ENCODE results near the gene CARMIL3. TPM values are rescaled to one million over a fixed set of nuclear protein-coding genes. Genes with fewer than 3 reads are reported as not detected.

Gene CARMIL3
- total RNA-seq, 3 donors from 2014 or later = 1.4 to 2.7 (median 1.5) TPM

DNA sequence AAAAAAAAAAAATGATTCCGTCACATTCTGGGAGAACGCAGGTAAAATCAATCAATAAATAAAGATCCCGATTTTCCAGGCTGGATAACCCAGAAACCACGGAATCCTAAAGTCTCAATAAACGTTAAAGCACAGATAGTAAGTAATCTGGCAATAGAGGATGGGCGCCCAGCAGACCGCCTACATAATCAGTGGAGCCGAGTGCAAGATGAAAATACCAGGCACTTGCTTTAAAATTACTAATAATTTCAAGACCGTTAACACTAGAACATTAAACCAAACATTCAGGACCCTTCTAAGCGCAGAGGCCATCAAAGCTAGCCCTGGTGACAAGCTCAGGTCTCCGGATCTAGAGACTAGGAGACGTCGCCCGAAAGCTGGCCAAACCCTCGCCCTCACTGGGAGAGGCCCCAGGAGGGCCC lies 61.6 kb downstream of the CARMIL3 start:
- intact Hi-C loops (cut with DNase I, micrococcal nuclease) = no loop called here
- TF ChIP-seq, protein P1, sequence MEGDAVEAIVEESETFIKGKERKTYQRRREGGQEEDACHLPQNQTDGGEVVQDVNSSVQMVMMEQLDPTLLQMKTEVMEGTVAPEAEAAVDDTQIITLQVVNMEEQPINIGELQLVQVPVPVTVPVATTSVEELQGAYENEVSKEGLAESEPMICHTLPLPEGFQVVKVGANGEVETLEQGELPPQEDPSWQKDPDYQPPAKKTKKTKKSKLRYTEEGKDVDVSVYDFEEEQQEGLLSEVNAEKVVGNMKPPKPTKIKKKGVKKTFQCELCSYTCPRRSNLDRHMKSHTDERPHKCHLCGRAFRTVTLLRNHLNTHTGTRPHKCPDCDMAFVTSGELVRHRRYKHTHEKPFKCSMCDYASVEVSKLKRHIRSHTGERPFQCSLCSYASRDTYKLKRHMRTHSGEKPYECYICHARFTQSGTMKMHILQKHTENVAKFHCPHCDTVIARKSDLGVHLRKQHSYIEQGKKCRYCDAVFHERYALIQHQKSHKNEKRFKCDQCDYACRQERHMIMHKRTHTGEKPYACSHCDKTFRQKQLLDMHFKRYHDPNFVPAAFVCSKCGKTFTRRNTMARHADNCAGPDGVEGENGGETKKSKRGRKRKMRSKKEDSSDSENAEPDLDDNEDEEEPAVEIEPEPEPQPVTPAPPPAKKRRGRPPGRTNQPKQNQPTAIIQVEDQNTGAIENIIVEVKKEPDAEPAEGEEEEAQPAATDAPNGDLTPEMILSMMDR (IDR thresholded peaks at IDR 0.05) = no peak
- peaks cover 4% of the 10 kb centered on the region for H3K36me3 ChIP-seq (ENCODE audit: low read depth)
- DNase-seq = peak in 1 of 3 donors; percentile 39
- peak overlapping the region; percentile 31 for H3K4me3 ChIP-seq
- peaks cover 18% of the 10 kb centered on the region for H3K4me1 ChIP-seq (ENCODE audit: low read depth)
- ATAC-seq = no peak
- no peaks in the 10 kb centered on the region for H3K9me3 ChIP-seq

DNA sequence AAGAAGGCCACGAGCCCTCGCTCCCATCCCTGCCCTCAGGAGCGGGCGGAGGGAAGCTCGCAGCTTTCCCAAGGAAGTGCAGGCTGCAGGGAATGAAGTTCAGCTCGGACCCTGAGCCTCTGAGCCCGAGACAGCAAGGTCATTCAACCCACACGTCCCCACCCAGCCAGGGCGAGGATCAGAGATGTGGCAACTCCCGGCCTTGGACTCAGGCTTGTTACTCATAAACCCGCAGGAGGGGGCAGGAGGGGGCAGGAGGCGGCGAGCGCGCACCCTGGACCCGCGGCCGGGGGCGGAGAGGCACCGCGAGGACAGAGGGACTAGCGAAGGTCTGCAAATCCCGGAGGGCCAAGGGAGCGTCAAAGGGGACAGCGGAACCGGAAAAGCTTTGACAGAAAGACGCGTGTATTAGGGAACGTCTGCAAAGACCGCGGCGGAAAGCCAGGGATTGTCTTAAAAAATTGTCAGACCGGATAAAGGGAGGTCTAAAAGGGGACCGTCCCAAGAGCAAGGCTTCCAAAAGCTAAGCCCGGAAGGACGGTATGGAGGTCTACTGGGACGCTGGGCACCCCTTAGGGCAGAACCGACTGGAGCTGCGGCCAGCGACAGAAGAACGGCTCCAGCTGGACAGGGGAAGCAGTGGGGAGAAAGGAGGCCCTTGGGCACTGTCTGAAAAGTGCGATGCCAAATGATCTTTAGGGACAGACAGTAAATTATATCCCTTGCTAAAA lies 62.2 kb downstream of the CARMIL3 start:
- DNase-seq = peak; percentile 92 to 94 (median 93)
- peaks cover 4% of the 10 kb centered on the region for H3K36me3 ChIP-seq (ENCODE audit: low read depth)
- H3K4me1 ChIP-seq (ENCODE audit: low read depth) = peaks cover 13% of the 10 kb centered on the region
- peak overlapping the region; percentile 31 for H3K4me3 ChIP-seq
- H3K9me3 ChIP-seq = no peaks in the 10 kb centered on the region
- TF ChIP-seq, protein P1 (IDR thresholded peaks at IDR 0.05) = no peak
- intact Hi-C loops (cut with DNase I, micrococcal nuclease) = no loop called here
- peak; percentile 64 for ATAC-seq

DNA sequence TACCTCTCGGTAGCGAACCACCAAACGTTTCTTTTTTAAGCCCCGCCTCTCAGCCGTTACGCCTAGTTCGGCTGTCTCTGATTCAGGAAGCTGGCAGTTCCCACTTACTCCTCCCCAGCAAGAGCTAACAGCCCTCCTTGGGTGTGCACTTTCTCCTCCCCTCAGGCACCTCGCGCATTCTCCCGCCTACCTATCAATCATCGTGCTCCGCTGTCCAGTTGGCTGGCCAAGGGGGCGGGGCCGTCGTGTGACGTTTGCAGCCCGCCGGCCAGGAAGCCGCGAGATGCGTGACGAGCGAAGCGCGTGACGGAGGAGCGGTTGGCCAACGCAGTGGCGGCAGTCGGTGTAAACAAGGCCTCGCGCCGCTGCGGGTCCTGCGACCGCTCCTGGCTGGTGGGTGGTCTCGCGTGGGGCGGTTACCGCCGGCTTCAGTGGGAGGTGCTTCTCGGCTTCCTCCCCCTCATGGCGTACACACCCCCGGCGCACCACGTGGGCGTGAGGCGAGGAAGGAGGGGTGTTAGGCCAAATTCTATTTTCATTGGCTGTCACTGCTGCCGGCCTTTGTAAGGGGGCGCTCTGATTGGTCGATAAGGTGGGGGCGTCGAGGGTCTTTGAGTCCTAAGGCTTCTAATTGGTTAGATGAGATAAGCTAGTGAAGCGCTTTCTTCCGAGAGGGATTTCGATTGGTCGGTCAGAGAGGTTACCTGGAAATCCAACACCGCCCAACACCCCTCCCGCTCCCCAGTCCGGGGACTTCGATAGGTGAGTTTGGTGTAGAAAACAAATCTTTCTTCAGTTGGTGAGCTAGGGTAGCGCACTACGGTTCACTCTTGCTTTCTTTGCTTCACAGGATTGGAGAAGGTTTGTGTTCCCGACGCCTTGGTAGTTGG lies 63.0 kb downstream of the CARMIL3 start, which contains the start of the genes DCAF11 and NRL:
TSS of gene DCAF11 (plus strand) at position 246 of the 890 bp plus-strand sequence. CDS start 818 bp downstream, outside the sequence.
TSS of gene NRL (minus strand) at position 418 of the 890 bp plus-strand sequence. CDS start 32,101 bp downstream, outside the sequence.
- DNase-seq = peak; percentile 98 to 99 (median 98)
- intact Hi-C loops (cut with DNase I, micrococcal nuclease) = no loop called here
- peaks cover 8% of the 10 kb centered on the region for H3K36me3 ChIP-seq (ENCODE audit: low read depth)
- TF ChIP-seq, protein P1 (IDR thresholded peaks at IDR 0.05) = no peak
- peak within 1 kb of the TSS; percentile 31 for H3K4me3 ChIP-seq
- peaks cover 10% of the 10 kb centered on the region for H3K4me1 ChIP-seq (ENCODE audit: low read depth)
- peak; percentile 89 for ATAC-seq
- no peaks in the 10 kb centered on the region for H3K9me3 ChIP-seq

- Histone ChIP-seq H3K4me3 (peak overlapping the region; percentile 31), H3K9me3 (no peaks in the 10 kb centered on the region), H3K36me3 (ENCODE audit: low read depth) (peaks cover 15% of the 10 kb centered on the region), H3K4me1 (ENCODE audit: low read depth) (peaks cover 10% of the 10 kb centered on the region)
- intact Hi-C loops (cut with DNase I, micrococcal nuclease) = no loop called here
- TF ChIP-seq, protein P1 (IDR thresholded peaks at IDR 0.05) = no peak
- ATAC-seq = no peak
- DNase-seq = peak in 1 of 3 donors; percentile 47
Observed at GRCh38 chr14:24115422-24116127, 63.8 kb downstream of the CARMIL3 start.

Data from mucosa of descending colon (tissue), 3 donors.